A549 (cell line): ENCODE measurements around the gene SLX9. TPM values are rescaled to one million over a fixed set of nuclear protein-coding genes. Genes with fewer than 3 reads are reported as not detected.

Source experiments
- ATAC-seq, 2 experiments: fragments of 200-7000 bp in 1 of 2; fragments of >200 bp in 1 of 2; cut with Nextera tagmentation in 1 of 2; cut with Tn5 transposase in 1 of 2; 3 replicates each; pipeline versions ENCODE4 v1.8.0 to v1.9.1; 2018 to 2020; ENCODE audit warnings: mild to moderate bottlenecking in 1 of 2, moderate library complexity in 1 of 2
- CTCF ChIA-PET: fragments of 300-600 bp; sonication (Branson Sonifier 250); formaldehyde crosslinking; extraction: SDS; loops from one replicate; lab custom pipeline; 2021; ENCODE audit warnings: antibody characterized with exemption, inconsistent platforms; lab: Yijun Ruan, JAX
- POLR2A ChIA-PET: fragments of 350-600 bp; formaldehyde crosslinking; extraction: SDS; loops from one replicate; lab custom pipeline; 2021; ENCODE audit warnings: antibody characterized with exemption, inconsistent platforms; lab: Yijun Ruan, JAX
- DNase-seq, 2 experiments: peaks; one replicate each; pipeline versions ENCODE4 v3.0.0 to v3.0.0-alpha.2; 2011 to 2016; ENCODE audit warnings: low read depth in 1 of 2, low spot score in 1 of 2
- FAIRE-seq: peaks from 2 replicates; lab custom pipeline; 2011; peaks lifted over from hg19 to GRCh38; lab: Jason Lieb, UNC
- H3K27ac ChIP-seq, 2 experiments: fragments of >200 bp; sonication (Bioruptor Twin); formaldehyde crosslinking; 3 replicates each; pipeline ENCODE4 v1.5.1; 2016 to 2017
- H3K4me1 ChIP-seq: fragments of >200 bp; sonication (Bioruptor Twin); formaldehyde crosslinking; 3 replicates; pipeline ENCODE4 v1.6.1; 2016
- H3K4me2 ChIP-seq: fragments of >200 bp; sonication (Bioruptor Twin); formaldehyde crosslinking; 3 replicates; pipeline ENCODE4 v1.6.1; 2016
- H3K4me3 ChIP-seq: fragments of >200 bp; sonication (Bioruptor Twin); formaldehyde crosslinking; 3 replicates; pipeline ENCODE4 v1.5.1; 2016
- H3K9me3 ChIP-seq: fragments of >200 bp; sonication (Bioruptor Twin); formaldehyde crosslinking; 3 replicates; pipeline ENCODE4 v1.6.1; 2016
- BHLHE40 ChIP-seq: IDR thresholded peaks from 2 replicates; pipeline ENCODE4 v1.6.1; 2012; ENCODE audit warnings: low read depth, low read length, inconsistent platforms
- CBX2 ChIP-seq: fragments of 200-600 bp; sonication (generic); IDR thresholded peaks from 2 replicates; pipeline ENCODE4 v1.6.1; 2016; ENCODE audit warnings: low read depth, mild to moderate bottlenecking, borderline replicate concordance
- EP300 ChIP-seq, 2 experiments: fragments of >200 bp; sonication (Bioruptor Twin); formaldehyde crosslinking; IDR thresholded peaks; 2 replicates in 1 of 2; 3 replicates in 1 of 2; pipeline ENCODE4 v1.6.1; 2016 to 2017
- ESRRA ChIP-seq: fragments of 150-350 bp; IDR thresholded peaks from 2 replicates; pipeline ENCODE4 v1.6.1; 2014; ENCODE audit warnings: mild to moderate bottlenecking, low read length, borderline replicate concordance
- FOXS1 ChIP-seq: fragments of 250-450 bp; sonication (Bioruptor Pico); IDR thresholded peaks from 2 replicates; pipeline ENCODE4 v1.5.0; 2020; ENCODE audit warnings: mild to moderate bottlenecking, moderate library complexity
- HOXB13 ChIP-seq: fragments of 250-450 bp; sonication (Bioruptor Pico); IDR thresholded peaks from 2 replicates; pipeline ENCODE4 v1.5.0; 2020; ENCODE audit warnings: low read depth, mild to moderate bottlenecking, moderate library complexity
- KDM5A ChIP-seq: fragments of 200-600 bp; sonication (generic); IDR thresholded peaks from 2 replicates; pipeline ENCODE4 v1.6.1; 2016; ENCODE audit warnings: antibody characterized with exemption, mild to moderate bottlenecking
- MAFK ChIP-seq: fragments of 450-650 bp; IDR thresholded peaks from 2 replicates; pipeline ENCODE4 v1.6.1; 2014; ENCODE audit not compliant: partially characterized antibody
- MAZ ChIP-seq: fragments of 150-350 bp; IDR thresholded peaks from 2 replicates; pipeline ENCODE4 v1.6.1; 2014; ENCODE audit warnings: antibody characterized with exemption, low read depth, low read length, borderline replicate concordance
- NFE2L2 ChIP-seq: fragments of 150-350 bp; conservative IDR thresholded peaks from 2 replicates; pipeline ENCODE4 v1.6.1; 2014; ENCODE audit warnings: low read length
- POLR2A ChIP-seq: IDR thresholded peaks from 2 replicates; pipeline ENCODE4 v1.6.1; 2012; ENCODE audit warnings: mild to moderate bottlenecking, low read length
- POLR2AphosphoS2 ChIP-seq: conservative IDR thresholded peaks from 2 replicates; pipeline ENCODE4 v1.6.1; 2012; ENCODE audit warnings: low read length, improper control_type of control experiment, inconsistent platforms
- RCOR1 ChIP-seq: fragments of 150-350 bp; IDR thresholded peaks from 2 replicates; pipeline ENCODE4 v1.6.1; 2014; ENCODE audit warnings: antibody characterized with exemption, low read length, low read depth
- RNF2 ChIP-seq: fragments of 200-600 bp; sonication (generic); IDR thresholded peaks from 2 replicates; pipeline ENCODE4 v1.6.1; 2016; ENCODE audit warnings: low read depth, mild to moderate bottlenecking, antibody characterized with exemption, moderate library complexity, borderline replicate concordance
- SREBF2 ChIP-seq: fragments of 450-650 bp; IDR thresholded peaks from 2 replicates; pipeline ENCODE4 v1.6.1; 2014; ENCODE audit warnings: mild to moderate bottlenecking, moderate library complexity
- TFCP2L1 ChIP-seq: fragments of 250-450 bp; sonication (Bioruptor Pico); IDR thresholded peaks from 2 replicates; pipeline ENCODE4 v1.5.0; 2021; ENCODE audit warnings: mild to moderate bottlenecking
- TP53 ChIP-seq: fragments of 250-450 bp; sonication (Bioruptor Pico); IDR thresholded peaks from 2 replicates; pipeline ENCODE4 v1.5.0; 2021; ENCODE audit warnings: mild to moderate bottlenecking, moderate library complexity
- ZSCAN20 ChIP-seq: fragments of 250-450 bp; sonication (Bioruptor Pico); IDR thresholded peaks from 2 replicates; pipeline ENCODE4 v1.8.0; 2022; ENCODE audit warnings: mild to moderate bottlenecking, moderate library complexity
- WGBS: methylation state at CpG from one replicate; pipeline ENCODE4 v1.1.6; 2017; ENCODE audit errors: missing lambda C conversion rate; 5-methylcytosine and 5-hydroxymethylcytosine counted together
- polyA plus RNA-seq, 4 experiments: library from polyadenylated mRNA; depleted of rRNA in 3 of 4; stranded (reverse); fragments of >200 nt; fragmentation: RNase III in 1 of 4; extraction: RNeasy Plus Mini Kit Qiagen cat#74134 plus additional on column Dnase treatment in 1 of 4; gene quantifications; 2 replicates in 3 of 4; 3 replicates in 1 of 4; pipeline ENCODE4 v1.2.3, GENCODE V29; 2011 to 2017
- TF ChIP-seq, protein P1 (sequence below): fragments of >200 bp; sonication (Bioruptor Twin); formaldehyde crosslinking; IDR thresholded peaks from 2 replicates; pipeline ENCODE4 v1.6.1; 2016
- TF ChIP-seq, protein P2 (sequence below): fragments of 250-450 bp; sonication (Bioruptor Pico); IDR thresholded peaks from 2 replicates; pipeline ENCODE4 v1.5.0; 2020; ENCODE audit warnings: low read depth, mild to moderate bottlenecking, moderate library complexity
- TF ChIP-seq, protein P3 (sequence below): fragments of 150-350 bp; IDR thresholded peaks from 2 replicates; pipeline ENCODE4 v1.6.1; 2014; ENCODE audit warnings: low read depth, mild to moderate bottlenecking, low read length
- TF ChIP-seq, protein P4 (sequence below): fragments of 450-650 bp; IDR thresholded peaks from 2 replicates; pipeline ENCODE4 v1.6.1; 2014; ENCODE audit warnings: antibody characterized with exemption
- TF ChIP-seq, protein P5 (sequence below): fragments of 200-600 bp; sonication (generic); IDR thresholded peaks from 2 replicates; pipeline ENCODE4 v1.6.1; 2016; ENCODE audit warnings: antibody characterized with exemption, mild to moderate bottlenecking, moderate library complexity

The SLX9 gene
- polyA plus RNA-seq, 2 of the 4 experiments (the other 2 are of a cell fraction), result 26.9 to 40.6 TPM

DNA sequence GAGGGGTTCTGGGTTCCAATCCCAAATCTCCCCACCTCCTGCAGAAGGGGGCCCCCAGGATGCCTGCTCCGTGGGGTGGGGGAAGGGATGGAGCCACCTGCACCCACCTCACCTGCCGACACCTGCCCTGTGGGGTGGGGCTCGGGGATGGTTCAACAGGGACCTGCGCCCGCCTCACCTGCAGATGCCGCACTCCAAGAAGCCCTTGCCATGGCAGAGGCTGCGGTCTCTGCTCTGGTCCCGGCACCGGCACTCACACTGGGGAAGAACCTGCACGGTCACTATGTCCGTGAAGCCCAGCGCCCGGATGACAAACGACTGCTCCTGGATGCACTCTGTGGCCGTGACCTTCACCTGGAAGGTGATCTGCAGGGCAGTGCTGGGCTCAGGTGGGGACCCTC lies 48.2 kb upstream of the SLX9 start:
- WGBS, result no CpG with 5 or more reads among the region's 15 CpGs
- CTCF ChIA-PET, result interaction anchor here (0.8 to 6.4 kb wide), 9 partner anchors 11 to 247 kb away, joined by 3 to 50 read pairs (median 6); no protein-coding TSS in a partner anchor

DNA sequence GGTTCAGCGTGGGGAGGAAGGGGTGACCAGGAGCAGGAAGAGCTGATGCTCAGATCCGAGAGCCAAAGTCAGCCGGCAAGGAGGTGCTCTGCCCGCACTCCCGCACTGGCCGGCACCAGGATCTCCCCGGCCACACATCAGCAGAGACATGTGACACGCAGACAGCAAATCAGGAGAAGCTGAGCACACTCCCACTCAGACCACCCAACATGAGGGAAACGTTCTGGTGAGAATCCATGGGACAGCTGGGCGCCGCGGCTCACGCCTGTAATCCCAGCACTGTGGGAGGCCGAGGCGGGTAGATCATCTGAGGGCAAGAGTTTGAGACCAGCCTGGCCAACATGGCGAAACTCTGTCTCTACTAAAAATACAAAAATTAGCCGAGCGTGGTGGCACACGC lies 47.7 kb upstream of the SLX9 start:
- POLR2A ChIA-PET, result interaction anchor here (0.8 kb wide), 1 partner anchor 90 kb away, joined by 4 read pairs; the partner anchor contains the start of gene UBE2G2
- CTCF ChIA-PET, result interaction anchor here (0.8 to 6.4 kb wide), 10 partner anchors 12 to 247 kb away, joined by 3 to 50 read pairs (median 6); no protein-coding TSS in a partner anchor
- Histone ChIP-seq H3K27ac (no peak overlapping the region), H3K4me2 (no peak overlapping the region), H3K9me3 (no peaks in the 10 kb centered on the region), H3K4me3 (no peak overlapping the region), H3K4me1 (no peaks in the 10 kb centered on the region)
- WGBS, result 85% methylated on average over 18 of the region's 19 CpGs
- no peak for ATAC-seq
- no peak for DNase-seq
- no peak for TF ChIP-seq BHLHE40
- no peak for TF ChIP-seq TFCP2L1 (CRISPR knock-in tag)
- no peak for TF ChIP-seq MAFK
- no peak for TF ChIP-seq TP53
- TF ChIP-seq, protein P1, sequence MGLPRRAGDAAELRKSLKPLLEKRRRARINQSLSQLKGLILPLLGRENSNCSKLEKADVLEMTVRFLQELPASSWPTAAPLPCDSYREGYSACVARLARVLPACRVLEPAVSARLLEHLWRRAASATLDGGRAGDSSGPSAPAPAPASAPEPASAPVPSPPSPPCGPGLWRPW, result no peak
- TF ChIP-seq MAZ, result no peak
- TF ChIP-seq, protein P2, sequence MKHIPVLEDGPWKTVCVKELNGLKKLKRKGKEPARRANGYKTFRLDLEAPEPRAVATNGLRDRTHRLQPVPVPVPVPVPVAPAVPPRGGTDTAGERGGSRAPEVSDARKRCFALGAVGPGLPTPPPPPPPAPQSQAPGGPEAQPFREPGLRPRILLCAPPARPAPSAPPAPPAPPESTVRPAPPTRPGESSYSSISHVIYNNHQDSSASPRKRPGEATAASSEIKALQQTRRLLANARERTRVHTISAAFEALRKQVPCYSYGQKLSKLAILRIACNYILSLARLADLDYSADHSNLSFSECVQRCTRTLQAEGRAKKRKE, result no peak
- TF ChIP-seq RNF2, result no peak
- TF ChIP-seq EP300 (IDR thresholded peaks at IDR 0.05), result no peak
- TF ChIP-seq FOXS1 (CRISPR knock-in tag), result no peak
- TF ChIP-seq, protein P3, sequence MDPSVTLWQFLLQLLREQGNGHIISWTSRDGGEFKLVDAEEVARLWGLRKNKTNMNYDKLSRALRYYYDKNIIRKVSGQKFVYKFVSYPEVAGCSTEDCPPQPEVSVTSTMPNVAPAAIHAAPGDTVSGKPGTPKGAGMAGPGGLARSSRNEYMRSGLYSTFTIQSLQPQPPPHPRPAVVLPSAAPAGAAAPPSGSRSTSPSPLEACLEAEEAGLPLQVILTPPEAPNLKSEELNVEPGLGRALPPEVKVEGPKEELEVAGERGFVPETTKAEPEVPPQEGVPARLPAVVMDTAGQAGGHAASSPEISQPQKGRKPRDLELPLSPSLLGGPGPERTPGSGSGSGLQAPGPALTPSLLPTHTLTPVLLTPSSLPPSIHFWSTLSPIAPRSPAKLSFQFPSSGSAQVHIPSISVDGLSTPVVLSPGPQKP, result no peak
- no peak for TF ChIP-seq ESRRA
- TF ChIP-seq CBX2, result no peak
- TF ChIP-seq SREBF2, result no peak
- TF ChIP-seq POLR2AphosphoS2, result no peak
- TF ChIP-seq KDM5A, result no peak
- TF ChIP-seq, protein P4, sequence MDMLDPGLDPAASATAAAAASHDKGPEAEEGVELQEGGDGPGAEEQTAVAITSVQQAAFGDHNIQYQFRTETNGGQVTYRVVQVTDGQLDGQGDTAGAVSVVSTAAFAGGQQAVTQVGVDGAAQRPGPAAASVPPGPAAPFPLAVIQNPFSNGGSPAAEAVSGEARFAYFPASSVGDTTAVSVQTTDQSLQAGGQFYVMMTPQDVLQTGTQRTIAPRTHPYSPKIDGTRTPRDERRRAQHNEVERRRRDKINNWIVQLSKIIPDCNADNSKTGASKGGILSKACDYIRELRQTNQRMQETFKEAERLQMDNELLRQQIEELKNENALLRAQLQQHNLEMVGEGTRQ, result no peak
- FAIRE-seq, result no peak

More for the DNA sequence above, 48.2 kb upstream of the SLX9 start:
- H3K4me1 ChIP-seq, result no peaks in the 10 kb centered on the region
- H3K9me3 ChIP-seq, result no peaks in the 10 kb centered on the region
- no peak overlapping the region for H3K4me2 ChIP-seq
- POLR2A ChIA-PET, result no interaction called here
- DNase-seq, result no peak
- FAIRE-seq, result no peak
- no peak overlapping the region for H3K27ac ChIP-seq
- H3K4me3 ChIP-seq, result no peak overlapping the region
- TF ChIP-seq EP300 (IDR thresholded peaks at IDR 0.05), result no peak
- TF ChIP-seq TP53, result no peak
- TF ChIP-seq SREBF2, result no peak
- no peak for TF ChIP-seq FOXS1 (CRISPR knock-in tag)
- no peak for TF ChIP-seq HOXB13 (CRISPR knock-in tag)
- TF ChIP-seq, protein P5, sequence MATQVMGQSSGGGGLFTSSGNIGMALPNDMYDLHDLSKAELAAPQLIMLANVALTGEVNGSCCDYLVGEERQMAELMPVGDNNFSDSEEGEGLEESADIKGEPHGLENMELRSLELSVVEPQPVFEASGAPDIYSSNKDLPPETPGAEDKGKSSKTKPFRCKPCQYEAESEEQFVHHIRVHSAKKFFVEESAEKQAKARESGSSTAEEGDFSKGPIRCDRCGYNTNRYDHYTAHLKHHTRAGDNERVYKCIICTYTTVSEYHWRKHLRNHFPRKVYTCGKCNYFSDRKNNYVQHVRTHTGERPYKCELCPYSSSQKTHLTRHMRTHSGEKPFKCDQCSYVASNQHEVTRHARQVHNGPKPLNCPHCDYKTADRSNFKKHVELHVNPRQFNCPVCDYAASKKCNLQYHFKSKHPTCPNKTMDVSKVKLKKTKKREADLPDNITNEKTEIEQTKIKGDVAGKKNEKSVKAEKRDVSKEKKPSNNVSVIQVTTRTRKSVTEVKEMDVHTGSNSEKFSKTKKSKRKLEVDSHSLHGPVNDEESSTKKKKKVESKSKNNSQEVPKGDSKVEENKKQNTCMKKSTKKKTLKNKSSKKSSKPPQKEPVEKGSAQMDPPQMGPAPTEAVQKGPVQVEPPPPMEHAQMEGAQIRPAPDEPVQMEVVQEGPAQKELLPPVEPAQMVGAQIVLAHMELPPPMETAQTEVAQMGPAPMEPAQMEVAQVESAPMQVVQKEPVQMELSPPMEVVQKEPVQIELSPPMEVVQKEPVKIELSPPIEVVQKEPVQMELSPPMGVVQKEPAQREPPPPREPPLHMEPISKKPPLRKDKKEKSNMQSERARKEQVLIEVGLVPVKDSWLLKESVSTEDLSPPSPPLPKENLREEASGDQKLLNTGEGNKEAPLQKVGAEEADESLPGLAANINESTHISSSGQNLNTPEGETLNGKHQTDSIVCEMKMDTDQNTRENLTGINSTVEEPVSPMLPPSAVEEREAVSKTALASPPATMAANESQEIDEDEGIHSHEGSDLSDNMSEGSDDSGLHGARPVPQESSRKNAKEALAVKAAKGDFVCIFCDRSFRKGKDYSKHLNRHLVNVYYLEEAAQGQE, result no peak
- no peak for TF ChIP-seq TFCP2L1 (CRISPR knock-in tag)
- no peak for TF ChIP-seq RCOR1
- no peak for TF ChIP-seq MAFK
- TF ChIP-seq POLR2A, result no peak
- TF ChIP-seq NFE2L2, result no peak
- no peak for TF ChIP-seq CBX2
- no peak for TF ChIP-seq ZSCAN20
- no peak for ATAC-seq
